ENCODE data around the gene PRAMEF25.
"Not testable (repeated sequence)": the region's sequence is repeated elsewhere in the genome, so short reads cannot be mapped to it uniquely, and the experiment has no call there.

PRAMEF25 gene

GRCh38 chr1:13070474-13070873 is at the start of gene PRAMEF25:
PRAMEF25 (plus strand) TSS chr1:13070774; CDS start chr1:13073694, 2,920 bp downstream.
- DNase-seq (ENCODE audit: low read depth in 2 of 2), result not testable (repeated sequence)

- not testable (repeated sequence) for DNase-seq (ENCODE audit: low read depth in 2 of 2)
Measured at GRCh38 chr1:13056475-13056874, 14.1 kb upstream of the PRAMEF25 start, which contains the start of gene PRAMEF27. PRAMEF27 (minus strand) TSS chr1:13056575; CDS start chr1:13053659, 2,916 bp downstream.

GRCh38 chr1:13116754-13117153 is 46.2 kb downstream of the PRAMEF25 start, which contains the start of gene HNRNPCL2:
HNRNPCL2 (minus strand) TSS chr1:13116854; CDS start chr1:13116400, 454 bp downstream.
- not testable (repeated sequence) for DNase-seq (ENCODE audit: low read depth in 2 of 2)
